ENCODE measurements around the gene TNFRSF19.

The TNFRSF19 gene

GRCh38 chr13:23715762-23716235 is 145.6 kb downstream of the TNFRSF19 start:
- DNase-seq (ENCODE audit: low spot score) = no peak

GRCh38 chr13:23716401-23716800 is 146.2 kb downstream of the TNFRSF19 start:
- DNase-seq (ENCODE audit: low spot score) = no peak

DNA sequence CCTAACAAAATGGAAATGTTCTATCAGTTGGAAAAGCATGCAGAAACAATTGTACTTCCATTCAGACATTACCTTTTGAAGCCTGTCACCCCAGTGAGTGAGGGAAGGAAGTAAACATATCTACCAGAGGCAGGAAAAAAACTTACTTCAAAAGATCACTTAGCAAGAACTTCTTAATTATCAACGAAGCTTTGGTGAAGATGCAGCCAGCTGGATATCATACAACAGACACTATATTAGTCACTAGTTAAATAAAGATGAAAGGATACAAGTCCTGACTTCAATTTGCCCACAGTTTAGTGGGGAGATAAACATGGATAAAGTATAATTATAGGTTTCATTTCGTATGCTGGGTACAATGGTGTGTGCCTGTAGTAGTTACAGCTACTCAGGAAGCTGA is 148.8 kb downstream of the TNFRSF19 start:
- DNase-seq (ENCODE audit: low spot score) = no peak

DNA sequence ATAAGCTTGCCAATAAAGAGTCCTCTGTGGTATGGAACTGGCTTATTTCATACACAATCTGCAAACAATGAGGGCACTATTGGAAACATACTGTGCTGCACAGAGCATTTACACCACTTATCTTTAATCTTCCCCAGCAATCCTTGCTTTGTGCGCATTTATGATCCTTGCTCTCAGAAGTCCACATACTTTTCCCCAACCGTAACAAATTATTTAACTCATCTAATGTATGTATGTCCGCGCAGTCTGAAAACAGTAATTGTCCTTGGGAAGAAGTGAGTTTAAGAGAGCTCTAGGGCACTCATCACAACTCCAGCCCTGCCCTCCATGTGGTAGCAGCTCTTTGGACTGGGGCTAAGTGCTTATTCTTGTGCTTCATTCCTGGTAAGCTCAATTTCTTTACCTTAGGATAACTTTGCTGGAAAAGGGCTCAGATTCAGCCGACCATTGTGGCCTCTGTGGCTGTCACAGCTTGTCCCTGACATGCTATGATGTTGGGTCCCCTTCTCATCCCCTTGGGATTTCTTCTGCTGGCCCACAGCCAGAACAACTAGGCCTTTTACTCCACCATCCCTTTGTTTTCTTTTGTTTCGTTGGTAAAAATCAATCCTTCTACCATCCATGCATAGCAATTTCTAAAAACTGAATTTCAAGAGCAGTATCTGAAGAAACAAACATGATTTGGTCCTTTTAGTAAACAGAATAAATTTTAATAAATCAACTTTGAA is 152.7 kb downstream of the TNFRSF19 start:
- DNase-seq (ENCODE audit: low spot score) = no peak

GRCh38 chr13:23723471-23723870 is 153.3 kb downstream of the TNFRSF19 start:
- DNase-seq (ENCODE audit: low spot score) = no peak

DNA sequence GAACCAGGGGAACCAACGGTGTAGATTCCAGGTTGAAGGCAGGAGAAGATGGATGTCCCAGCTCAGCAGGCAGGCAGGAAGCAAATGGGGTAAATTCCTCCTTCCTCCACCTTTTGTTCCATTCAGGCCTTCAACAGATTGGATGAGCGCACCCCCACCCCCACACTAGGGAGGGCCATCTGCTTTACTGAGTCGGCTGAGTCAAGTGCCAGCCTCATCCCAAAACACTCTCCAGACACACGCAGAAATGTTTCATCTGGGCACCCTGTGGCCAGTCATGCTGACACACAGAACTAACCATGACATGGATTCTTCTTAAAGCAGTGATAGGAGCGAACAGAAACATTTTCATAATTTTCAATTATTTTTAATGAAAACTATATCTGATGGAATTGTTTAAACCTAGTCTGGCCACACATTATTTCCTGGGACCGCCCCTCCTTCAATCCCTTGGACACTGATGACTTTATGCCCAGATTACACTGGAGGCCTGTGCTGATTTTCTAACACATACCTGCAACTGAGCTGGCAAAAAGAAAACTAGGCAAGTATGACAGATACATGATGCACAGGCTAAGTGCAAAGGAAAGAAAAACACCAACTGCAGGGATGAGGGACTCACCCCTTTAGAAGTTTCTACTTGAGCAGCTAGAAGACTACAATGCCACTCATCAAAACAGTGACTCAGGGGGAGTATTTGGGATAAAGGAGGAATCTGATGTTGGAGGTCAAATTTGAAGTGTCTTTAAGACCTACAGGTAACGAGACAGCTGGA is 154.2 kb downstream of the TNFRSF19 start:
- DNase-seq (ENCODE audit: low spot score) = peak; percentile 34

Data from SK-N-DZ (cell line).